AG04450 (cell line): ENCODE data around the gene BRF1. TPM values are rescaled to one million over a fixed set of nuclear protein-coding genes. Genes with fewer than 3 reads are reported as not detected.
A peak's percentile ranks its signal among the peaks of the same experiment; 100 is the strongest.

Experiments used
- CTCF ChIA-PET: fragments of 300-600, 350-600 bp; formaldehyde crosslinking; extraction: SDS; loops from one replicate; lab custom pipeline; 2022; ENCODE audit warnings: antibody characterized with exemption, inconsistent platforms; lab: Charles Lee
- POLR2A ChIA-PET: fragments of 350-600 bp; formaldehyde crosslinking; extraction: SDS; loops from one replicate; lab custom pipeline; 2021; ENCODE audit warnings: antibody characterized with exemption, inconsistent platforms; lab: Yijun Ruan, JAX
- DNase-seq: peaks from one replicate; pipeline ENCODE4 v3.0.0-alpha.2; 2011; ENCODE audit warnings: low read depth, low spot score
- H3K27ac ChIP-seq: one replicate; pipeline ENCODE4 v1.5.1; 2012; ENCODE audit warnings: low read depth, low read length, control low read depth
- H3K27me3 ChIP-seq: one replicate; pipeline ENCODE4 v1.6.0; 2012; ENCODE audit warnings: low read length; ENCODE audit not compliant: control insufficient read depth, insufficient read depth
- H3K4me3 ChIP-seq: 2 replicates; pipeline ENCODE4 v1.5.1; 2011; ENCODE audit warnings: mild to moderate bottlenecking, low read depth, low read length, control low read depth
- H3K9me3 ChIP-seq: 2 replicates; pipeline ENCODE4 v1.5.1; 2012; ENCODE audit warnings: low read length; ENCODE audit not compliant: control insufficient read depth, insufficient read depth
- CTCF ChIP-seq: IDR thresholded peaks from 2 replicates; pipeline ENCODE4 v1.5.1; 2011; ENCODE audit warnings: low read depth, low read length, control low read depth, inconsistent platforms
- polyA plus RNA-seq: library from polyadenylated mRNA; depleted of rRNA; stranded (reverse); fragments of >200 nt; gene quantifications from 2 replicates; pipeline ENCODE4 v1.2.3, GENCODE V29; 2011

Gene BRF1
- polyA plus RNA-seq, 1 experiment: 6.3 TPM

- POLR2A ChIA-PET: no interaction called here
- H3K9me3 ChIP-seq: peaks cover 5% of the 10 kb centered on the region
- TF ChIP-seq CTCF: no peak
- H3K4me3 ChIP-seq: no peak overlapping the region
- CTCF ChIA-PET: no interaction called here
- peaks cover 34% of the 10 kb centered on the region for H3K27me3 ChIP-seq
- no peak for DNase-seq
- no peak overlapping the region for H3K27ac ChIP-seq
Measured at GRCh38 chr14:105165761-105166485, 134.9 kb downstream of the BRF1 start.

DNA sequence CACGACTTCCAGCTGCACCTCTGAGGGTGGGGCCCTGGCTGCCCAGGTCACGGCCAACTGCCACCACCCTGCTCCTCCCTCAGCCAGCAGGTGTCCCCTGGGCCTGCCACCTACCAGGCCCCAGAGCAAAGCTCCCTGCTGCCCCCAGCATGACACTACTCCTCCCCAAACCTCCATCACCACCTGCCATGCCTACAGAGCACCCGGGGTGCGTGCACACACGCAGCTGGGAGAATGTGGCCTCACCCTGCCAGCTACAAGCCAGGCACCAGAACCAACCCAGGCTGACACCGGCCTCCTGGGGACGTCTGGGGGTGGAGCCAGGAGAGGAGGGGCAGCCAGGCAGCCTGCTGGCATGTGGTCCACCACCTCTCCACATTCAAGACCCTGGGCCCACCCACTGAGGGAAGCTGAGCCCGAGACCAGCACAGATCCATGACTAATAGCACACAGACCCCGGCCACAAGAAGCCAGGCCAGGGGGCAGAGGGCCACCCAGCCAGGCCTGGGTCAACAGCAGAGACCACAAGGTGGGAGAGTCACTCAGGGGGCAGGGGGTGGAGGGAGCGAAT, 135.6 kb downstream of the BRF1 start:
- Histone ChIP-seq H3K27me3 (peaks cover 26% of the 10 kb centered on the region), H3K4me3 (no peak overlapping the region), H3K9me3 (peaks cover 5% of the 10 kb centered on the region), H3K27ac (no peak overlapping the region)
- ChIA-PET POLR2A (no interaction called here), CTCF (interaction anchor here (1.3 kb wide), 1 partner anchor 37 kb away, joined by 3 read pairs; no protein-coding TSS in a partner anchor)
- TF ChIP-seq CTCF: no peak
- no peak for DNase-seq

DNA sequence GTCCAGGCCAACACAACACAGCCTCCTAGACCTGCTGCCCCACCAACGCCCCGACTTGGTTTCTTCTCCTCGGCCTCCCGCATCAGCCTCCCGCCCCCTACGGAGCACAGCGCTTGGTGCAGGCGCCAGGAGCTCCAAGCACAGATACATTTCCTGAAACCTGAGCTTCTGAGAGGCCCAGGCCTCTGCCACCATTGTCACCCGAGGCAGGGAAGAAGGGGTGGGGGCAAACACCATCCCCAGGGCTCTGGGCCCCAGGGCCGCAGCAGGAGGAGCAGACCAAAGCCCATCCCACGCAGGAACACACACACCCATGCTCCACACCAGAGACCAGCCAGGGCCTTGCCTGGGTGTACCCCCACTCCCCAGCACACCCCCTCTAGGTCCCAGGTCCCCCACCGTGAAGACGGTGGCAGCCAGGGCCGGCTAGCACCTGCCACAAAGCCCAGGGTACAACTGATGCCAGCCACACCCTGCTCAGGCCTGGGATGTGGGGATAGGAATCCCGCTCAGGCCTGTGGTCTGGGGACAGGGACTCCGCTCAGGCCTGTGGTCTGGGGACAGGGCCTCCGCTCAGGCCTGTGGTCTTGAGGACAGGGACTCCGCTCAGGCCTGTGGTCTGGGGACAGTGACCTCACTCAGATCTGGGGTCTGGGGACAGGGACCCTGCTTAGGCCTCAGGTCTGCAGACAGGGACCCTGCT, 137.6 kb downstream of the BRF1 start:
- CTCF ChIA-PET: no interaction called here

GRCh38 chr14:105162669-105162979, 138.2 kb downstream of the BRF1 start:
- Histone ChIP-seq H3K4me3 (no peak overlapping the region), H3K27me3 (peaks cover 10% of the 10 kb centered on the region), H3K9me3 (peaks cover 5% of the 10 kb centered on the region), H3K27ac (no peak overlapping the region)
- CTCF ChIA-PET: no interaction called here
- no peak for DNase-seq
- POLR2A ChIA-PET: no interaction called here
- TF ChIP-seq CTCF: no peak

More for the DNA sequence above, 137.6 kb downstream of the BRF1 start:
- peaks cover 12% of the 10 kb centered on the region for H3K27me3 ChIP-seq
- POLR2A ChIA-PET: no interaction called here
- TF ChIP-seq CTCF: no peak
- H3K27ac ChIP-seq: no peak overlapping the region
- H3K4me3 ChIP-seq: no peak overlapping the region
- peaks cover 5% of the 10 kb centered on the region for H3K9me3 ChIP-seq
- DNase-seq: no peak

GRCh38 chr14:105161964-105162668, 138.7 kb downstream of the BRF1 start:
- H3K4me3 ChIP-seq: no peak overlapping the region
- ChIA-PET POLR2A (no interaction called here), CTCF (no interaction called here)
- peaks cover 5% of the 10 kb centered on the region for H3K9me3 ChIP-seq
- peaks cover 12% of the 10 kb centered on the region for H3K27me3 ChIP-seq
- peak; percentile 33 for DNase-seq
- no peak overlapping the region for H3K27ac ChIP-seq
- no peak for TF ChIP-seq CTCF
